Esophagus squamous epithelium (tissue), 5 donors: ENCODE data around the gene CLDN18. TPM values are rescaled to one million over a fixed set of nuclear protein-coding genes. Genes with fewer than 3 reads are reported as not detected.

Experiments used
- DNase-seq: peaks from one replicate; lab custom pipeline; 2025; lab: John Stamatoyannopoulos, UW
- H3K27ac ChIP-seq, 4 donors: fragments of 200-600 bp; sonication (generic); one replicate each; pipeline ENCODE4 v1.5.1; 2016 to 2019; ENCODE audit warnings: mild to moderate bottlenecking in 1 of 4
- H3K27me3 ChIP-seq, 4 donors: fragments of 200-600 bp; sonication (generic); 1 replicate in 3 of 4; 2 replicates in 1 of 4; pipeline versions ENCODE4 v1.5.1 to v1.6.0; 2017 to 2021; ENCODE audit warnings: antibody characterized with exemption in 1 of 4
- H3K36me3 ChIP-seq, 3 donors: fragments of 200-600 bp; sonication (generic); one replicate each; pipeline ENCODE4 v1.5.1; 2016 to 2019
- H3K4me1 ChIP-seq, 3 donors: fragments of 200-600 bp; sonication (generic); one replicate each; pipeline ENCODE4 v1.5.1; 2017 to 2019
- H3K4me3 ChIP-seq, 4 donors: fragments of 200-600 bp; sonication (generic); 1 replicate in 3 of 4; 2 replicates in 1 of 4; pipeline ENCODE4 v1.5.1; 2016 to 2019; ENCODE audit warnings: mild to moderate bottlenecking in 2 of 4, moderate library complexity in 1 of 4
- H3K9me3 ChIP-seq, 3 donors: fragments of 200-600 bp; sonication (generic); one replicate each; pipeline ENCODE4 v1.5.1; 2016 to 2019
- POLR2A ChIP-seq, 4 donors: fragments of 450-650 bp; IDR thresholded peaks; one replicate each; pipeline ENCODE4 v1.6.1; 2017; ENCODE audit warnings: antibody characterized with exemption in 4 of 4, mild to moderate bottlenecking in 4 of 4, moderate library complexity in 3 of 4
- WGBS, 2 donors: methylation state at CpG; one replicate each; pipeline ENCODE4 v1.1.5; 2018; 5-methylcytosine and 5-hydroxymethylcytosine counted together
- intact Hi-C: fragments of 100-400 bp; cut with DNase I; formaldehyde crosslinking; loops from one replicate; pipeline ENCODE4 v1.15.0; 2022
- total RNA-seq, 4 donors: library from RNA; depleted of rRNA; stranded (reverse); fragments of >200 nt; gene quantifications; one replicate each; pipeline ENCODE4 v1.1.0, GENCODE V29; 2016
- TF ChIP-seq, protein P1 (sequence below), 6 experiments: fragments of 450-650 bp in 4 of 6; fragments of 200-600 bp in 2 of 6; sonication (generic) in 2 of 6; IDR thresholded peaks; one replicate each; pipeline ENCODE4 v1.5.1; 2016 to 2019; ENCODE audit warnings: antibody characterized with exemption in 6 of 6, mild to moderate bottlenecking in 4 of 6, moderate library complexity in 4 of 6
- donor health status: DM: yes; HTN: yes; CAD: no.

CLDN18 gene
- total RNA-seq, 4 donors from 2014 or later: 0.38 TPM; not detected in 3

DNA sequence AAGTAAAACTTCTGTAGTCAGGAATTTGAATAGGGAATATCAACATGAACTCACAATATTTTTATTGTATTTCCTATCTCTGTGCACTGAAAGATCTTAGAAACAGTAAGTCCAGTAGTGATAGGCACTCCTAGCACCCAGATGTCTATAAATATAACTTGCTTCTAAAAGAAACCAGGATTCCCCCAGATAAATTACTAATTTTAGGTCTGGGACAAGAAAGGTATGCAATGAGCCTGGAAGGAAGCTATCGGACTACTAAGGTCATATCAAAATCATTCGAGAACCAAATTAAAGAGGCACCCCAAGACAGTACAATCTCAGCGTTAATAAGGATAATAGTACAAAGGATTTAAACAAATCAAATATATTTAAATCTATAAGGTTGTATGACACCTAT, 47.4 kb downstream of the CLDN18 start:
- intact Hi-C loops: no loop called here
- Histone ChIP-seq H3K36me3 (peaks cover 0 to 8% (median 0%) of the 10 kb centered on the region in 3 donors), H3K4me1 (no peaks in the 10 kb centered on the region), H3K4me3 (no peak overlapping the region), H3K27me3 (no peaks in the 10 kb centered on the region), H3K9me3 (no peaks in the 10 kb centered on the region), H3K27ac (no peak overlapping the region)
- DNase-seq: no peak
- TF ChIP-seq, protein P1, sequence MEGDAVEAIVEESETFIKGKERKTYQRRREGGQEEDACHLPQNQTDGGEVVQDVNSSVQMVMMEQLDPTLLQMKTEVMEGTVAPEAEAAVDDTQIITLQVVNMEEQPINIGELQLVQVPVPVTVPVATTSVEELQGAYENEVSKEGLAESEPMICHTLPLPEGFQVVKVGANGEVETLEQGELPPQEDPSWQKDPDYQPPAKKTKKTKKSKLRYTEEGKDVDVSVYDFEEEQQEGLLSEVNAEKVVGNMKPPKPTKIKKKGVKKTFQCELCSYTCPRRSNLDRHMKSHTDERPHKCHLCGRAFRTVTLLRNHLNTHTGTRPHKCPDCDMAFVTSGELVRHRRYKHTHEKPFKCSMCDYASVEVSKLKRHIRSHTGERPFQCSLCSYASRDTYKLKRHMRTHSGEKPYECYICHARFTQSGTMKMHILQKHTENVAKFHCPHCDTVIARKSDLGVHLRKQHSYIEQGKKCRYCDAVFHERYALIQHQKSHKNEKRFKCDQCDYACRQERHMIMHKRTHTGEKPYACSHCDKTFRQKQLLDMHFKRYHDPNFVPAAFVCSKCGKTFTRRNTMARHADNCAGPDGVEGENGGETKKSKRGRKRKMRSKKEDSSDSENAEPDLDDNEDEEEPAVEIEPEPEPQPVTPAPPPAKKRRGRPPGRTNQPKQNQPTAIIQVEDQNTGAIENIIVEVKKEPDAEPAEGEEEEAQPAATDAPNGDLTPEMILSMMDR (IDR thresholded peaks at IDR 0.05): no peak
- 92 to 95% methylated on average over 3 of the region's 3 CpGs for WGBS, 2 donors

DNA sequence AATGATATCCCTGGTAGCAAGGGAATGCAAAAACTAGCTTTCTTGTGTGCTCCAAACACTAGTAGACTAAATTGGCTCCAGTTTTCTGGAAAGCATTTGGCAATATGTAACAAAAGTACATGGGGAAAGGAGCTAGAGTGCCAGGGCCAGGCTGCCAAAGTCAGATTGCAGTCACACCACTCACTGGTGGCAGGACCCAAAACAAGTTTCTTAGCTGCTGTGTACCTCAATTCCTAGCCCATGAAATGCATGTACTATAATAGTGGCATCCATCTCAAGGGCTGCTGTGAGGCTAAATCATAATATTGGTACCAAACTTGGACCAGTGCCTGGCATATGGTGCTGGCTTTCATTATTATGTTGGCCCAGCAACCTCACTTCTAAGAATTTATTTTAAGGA, 49.3 kb downstream of the CLDN18 start:
- Histone ChIP-seq H3K27ac (no peak overlapping the region), H3K4me1 (no peaks in the 10 kb centered on the region), H3K27me3 (no peaks in the 10 kb centered on the region), H3K4me3 (no peak overlapping the region), H3K36me3 (peaks cover 0 to 27% (median 4%) of the 10 kb centered on the region in 3 donors), H3K9me3 (no peaks in the 10 kb centered on the region)
- intact Hi-C loops: no loop called here
- TF ChIP-seq, protein P1 (IDR thresholded peaks at IDR 0.05): no peak
- no peak for TF ChIP-seq POLR2A (IDR thresholded peaks at IDR 0.05)
- DNase-seq: no peak

DNA sequence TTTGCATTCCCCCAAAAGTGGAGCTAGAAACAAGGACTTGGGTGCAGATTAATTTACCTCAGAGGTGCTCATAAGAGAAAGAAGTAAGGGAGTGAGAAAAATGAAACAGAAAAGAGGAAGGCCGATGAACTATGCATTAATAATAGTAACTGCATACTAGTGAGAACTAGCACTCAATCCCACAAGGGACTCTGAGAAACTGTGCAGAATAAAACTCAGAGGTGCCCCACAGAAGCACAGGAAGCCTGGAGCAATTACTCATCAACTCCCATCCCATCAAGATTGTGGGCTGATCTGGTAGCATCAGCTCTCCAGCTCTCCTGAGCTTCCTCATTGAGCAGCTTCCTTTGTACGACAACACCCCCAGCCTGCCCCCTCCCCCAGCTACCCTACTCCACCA, 50.8 kb downstream of the CLDN18 start:
- H3K9me3 ChIP-seq: no peaks in the 10 kb centered on the region
- no peak for DNase-seq
- TF ChIP-seq, protein P1 (IDR thresholded peaks at IDR 0.05): no peak
- TF ChIP-seq POLR2A (IDR thresholded peaks at IDR 0.05): no peak
- no peak overlapping the region for H3K27ac ChIP-seq
- no peaks in the 10 kb centered on the region for H3K27me3 ChIP-seq
- no peaks in the 10 kb centered on the region for H3K4me1 ChIP-seq
- peaks cover 0 to 42% (median 4%) of the 10 kb centered on the region in 3 donors for H3K36me3 ChIP-seq
- intact Hi-C loops: no loop called here
- no peak overlapping the region for H3K4me3 ChIP-seq
- 56 to 100% methylated on average over 1 of the region's 2 CpGs for WGBS, 2 donors

DNA sequence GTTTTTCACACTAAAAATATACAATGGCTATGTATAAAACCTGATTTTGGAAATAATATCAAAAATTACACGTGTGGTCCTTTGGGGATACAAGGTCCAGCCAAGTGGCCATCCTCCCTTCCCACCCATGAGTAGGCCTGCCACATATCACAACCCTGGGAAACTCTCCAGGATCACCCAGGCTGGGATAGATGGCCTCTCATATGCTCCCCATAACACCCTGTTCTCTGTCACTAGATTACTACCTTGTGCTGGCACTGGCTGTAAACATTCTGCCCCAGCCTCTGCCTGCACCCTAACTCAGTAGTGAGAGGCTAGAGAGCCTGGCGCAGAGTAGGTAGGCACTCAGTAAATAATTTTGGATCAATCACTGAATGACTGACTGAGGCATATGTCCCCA, 52.1 kb downstream of the CLDN18 start:
- Histone ChIP-seq H3K4me3 (no peak overlapping the region), H3K27me3 (no peaks in the 10 kb centered on the region), H3K4me1 (no peaks in the 10 kb centered on the region), H3K27ac (no peak overlapping the region), H3K36me3 (peaks cover 0 to 55% (median 4%) of the 10 kb centered on the region in 3 donors), H3K9me3 (no peaks in the 10 kb centered on the region)
- no peak for TF ChIP-seq POLR2A (IDR thresholded peaks at IDR 0.05)
- TF ChIP-seq, protein P1 (IDR thresholded peaks at IDR 0.05): no peak
- DNase-seq: no peak
- 85 to 100% methylated on average over 2 of the region's 2 CpGs for WGBS, 2 donors
- intact Hi-C loops: no loop called here

DNA sequence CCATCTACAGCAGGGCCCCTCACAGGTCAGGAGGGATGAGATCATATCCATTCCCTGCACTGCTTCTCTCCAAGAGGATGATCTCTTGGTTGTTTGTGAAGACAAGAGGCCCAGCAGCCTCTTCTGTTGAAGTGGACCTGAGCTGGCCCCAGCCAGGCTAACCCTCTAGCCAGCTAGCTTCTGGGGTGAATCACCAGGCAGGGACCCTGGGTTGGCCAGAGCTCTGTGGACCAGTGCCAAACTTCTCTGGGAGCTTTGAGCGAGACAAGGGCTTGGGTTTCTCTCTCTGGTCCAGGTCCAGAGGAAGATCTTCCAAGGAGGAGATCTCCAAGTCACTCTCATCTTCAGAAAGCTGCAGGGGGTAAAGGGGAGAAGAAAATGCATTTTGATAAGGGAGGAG, 52.7 kb downstream of the CLDN18 start:
- intact Hi-C loops: no loop called here
- H3K4me1 ChIP-seq: no peaks in the 10 kb centered on the region
- H3K4me3 ChIP-seq: no peak overlapping the region
- no peak overlapping the region for H3K27ac ChIP-seq
- no peaks in the 10 kb centered on the region for H3K9me3 ChIP-seq
- no peak for TF ChIP-seq POLR2A (IDR thresholded peaks at IDR 0.05)
- TF ChIP-seq, protein P1 (IDR thresholded peaks at IDR 0.05): no peak
- H3K27me3 ChIP-seq: no peaks in the 10 kb centered on the region
- no peak for DNase-seq
- peaks cover 0 to 61% (median 4%) of the 10 kb centered on the region in 3 donors for H3K36me3 ChIP-seq
- WGBS, 2 donors: no CpG with 5 or more reads among the region's 1 CpG
